ENCODE results near the gene LRRC74A.
"Not testable (repeated sequence)": the region's sequence is repeated elsewhere in the genome, so short reads cannot be mapped to it uniquely, and the experiment has no call there.

The LRRC74A gene

DNA sequence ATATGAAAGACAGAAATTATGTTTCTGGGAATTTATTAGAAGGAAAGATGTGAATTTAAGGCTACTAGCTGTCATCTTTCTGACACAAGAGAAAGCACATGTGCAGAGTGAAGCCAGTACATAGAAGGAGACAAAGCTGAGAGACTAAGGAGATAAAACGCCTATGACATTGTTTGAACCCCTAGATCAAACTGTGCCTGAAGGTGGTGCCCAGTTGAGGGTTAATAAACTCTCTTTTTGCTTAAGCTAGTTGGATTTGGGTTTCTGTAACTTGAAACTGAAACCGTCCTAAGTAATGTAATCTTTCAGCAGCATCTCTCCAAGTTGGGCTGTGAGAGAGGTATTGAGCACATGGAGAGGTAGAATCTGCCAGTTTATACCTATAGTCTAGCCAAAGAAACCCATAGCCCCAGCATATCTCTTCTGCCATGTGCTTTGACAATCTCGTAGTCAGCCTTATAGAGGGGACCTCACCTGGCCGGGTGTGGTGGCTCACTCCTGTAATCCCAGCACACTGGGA, 84.2 kb downstream of the LRRC74A start:
- Histone ChIP-seq H3K4me3 (no peak overlapping the region), H3K27ac (no peak overlapping the region)
- DNase-seq (ENCODE audit: low spot score) = no peak
- TF ChIP-seq, protein P1, sequence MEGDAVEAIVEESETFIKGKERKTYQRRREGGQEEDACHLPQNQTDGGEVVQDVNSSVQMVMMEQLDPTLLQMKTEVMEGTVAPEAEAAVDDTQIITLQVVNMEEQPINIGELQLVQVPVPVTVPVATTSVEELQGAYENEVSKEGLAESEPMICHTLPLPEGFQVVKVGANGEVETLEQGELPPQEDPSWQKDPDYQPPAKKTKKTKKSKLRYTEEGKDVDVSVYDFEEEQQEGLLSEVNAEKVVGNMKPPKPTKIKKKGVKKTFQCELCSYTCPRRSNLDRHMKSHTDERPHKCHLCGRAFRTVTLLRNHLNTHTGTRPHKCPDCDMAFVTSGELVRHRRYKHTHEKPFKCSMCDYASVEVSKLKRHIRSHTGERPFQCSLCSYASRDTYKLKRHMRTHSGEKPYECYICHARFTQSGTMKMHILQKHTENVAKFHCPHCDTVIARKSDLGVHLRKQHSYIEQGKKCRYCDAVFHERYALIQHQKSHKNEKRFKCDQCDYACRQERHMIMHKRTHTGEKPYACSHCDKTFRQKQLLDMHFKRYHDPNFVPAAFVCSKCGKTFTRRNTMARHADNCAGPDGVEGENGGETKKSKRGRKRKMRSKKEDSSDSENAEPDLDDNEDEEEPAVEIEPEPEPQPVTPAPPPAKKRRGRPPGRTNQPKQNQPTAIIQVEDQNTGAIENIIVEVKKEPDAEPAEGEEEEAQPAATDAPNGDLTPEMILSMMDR (IDR thresholded peaks at IDR 0.05) = no peak

DNA sequence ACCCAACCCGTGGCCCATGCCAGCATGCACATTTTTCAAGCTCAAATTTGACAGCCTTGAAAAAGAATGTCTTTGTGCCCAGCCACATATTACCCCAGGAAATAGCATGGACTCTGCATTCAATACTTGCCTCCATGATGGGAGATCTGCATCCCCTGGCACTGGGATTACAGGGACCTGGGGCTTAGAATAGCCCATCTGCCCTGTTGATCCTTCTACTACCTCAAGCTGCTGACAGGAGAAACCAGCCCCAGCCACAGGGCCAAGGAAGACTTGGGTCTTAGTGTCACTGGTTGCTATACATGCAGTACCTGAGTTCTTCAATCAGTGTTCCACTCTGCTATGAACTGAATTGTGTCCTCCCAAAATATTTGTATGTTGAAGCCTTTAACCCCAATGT, 85.3 kb downstream of the LRRC74A start:
- DNase-seq (ENCODE audit: low spot score) = no peak
- H3K27ac ChIP-seq = no peak overlapping the region
- H3K4me3 ChIP-seq = no peak overlapping the region
- TF ChIP-seq, protein P1 (IDR thresholded peaks at IDR 0.05) = no peak

DNA sequence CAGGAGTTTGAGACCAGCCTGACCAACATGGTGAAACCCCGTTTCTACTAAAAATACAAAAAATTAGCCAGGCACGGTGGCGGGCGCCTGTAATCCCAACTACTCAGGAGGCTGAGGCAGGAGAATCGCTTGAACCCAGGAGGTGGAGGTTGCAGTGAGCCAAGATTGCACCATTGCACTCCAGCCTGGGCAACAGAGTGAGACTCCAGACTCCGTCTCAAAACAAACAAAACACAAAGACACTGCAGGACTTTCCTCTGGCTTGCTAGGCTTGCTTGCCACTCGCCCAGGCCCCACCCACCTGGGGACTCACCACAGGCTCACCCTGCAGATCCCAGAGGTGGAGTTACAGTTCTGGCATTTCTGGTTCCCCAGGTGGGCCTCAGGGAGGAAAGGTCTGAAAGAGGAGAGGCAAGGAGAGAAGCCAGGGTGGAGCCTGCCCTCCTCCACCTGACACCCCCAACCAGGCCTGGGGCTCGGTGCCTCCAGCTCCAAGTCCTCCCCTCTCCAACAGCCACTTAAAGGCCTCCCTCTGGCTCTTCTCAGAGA, 88.4 kb downstream of the LRRC74A start:
- not testable (repeated sequence) for H3K27ac ChIP-seq; DNase-seq (ENCODE audit: low spot score); H3K4me3 ChIP-seq

DNA sequence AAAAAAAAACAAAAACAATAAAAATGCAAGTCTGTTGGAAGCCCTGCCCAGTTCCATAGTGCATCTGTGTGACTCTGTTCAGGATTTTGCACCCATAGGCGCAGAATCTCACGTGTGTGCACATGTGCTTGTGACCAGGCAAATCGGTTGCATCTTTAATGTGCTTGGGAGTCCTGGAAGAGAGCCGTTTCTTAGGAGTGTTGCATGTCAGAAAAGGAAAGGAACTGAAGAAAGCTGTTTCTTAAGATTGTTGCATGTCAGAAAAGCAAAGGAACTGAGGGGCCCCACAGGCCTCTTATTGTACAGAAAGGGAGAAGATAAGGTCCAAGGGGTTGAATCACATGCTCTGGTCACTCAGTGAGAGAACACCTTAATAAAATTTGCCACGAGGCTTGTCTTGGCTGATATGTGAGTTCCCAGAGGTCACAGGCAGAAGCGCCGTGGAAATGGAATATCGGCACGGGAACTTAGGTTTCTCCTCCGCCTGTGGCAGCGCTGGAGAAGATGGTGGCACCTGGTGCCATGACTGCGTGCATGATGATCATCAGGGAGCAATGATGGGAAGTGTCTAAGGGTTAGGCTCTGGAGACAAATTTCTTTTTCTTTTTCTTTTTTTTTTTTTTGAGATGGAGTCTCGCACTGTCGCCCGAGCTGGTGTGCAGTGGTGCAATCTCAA, 90.0 kb downstream of the LRRC74A start:
- Histone ChIP-seq H3K4me3 (no peak overlapping the region), H3K27ac (peak overlapping the region in 1 of 2 donors; percentile 92)
- TF ChIP-seq, protein P1 (IDR thresholded peaks at IDR 0.05) = no peak
- no peak for DNase-seq (ENCODE audit: low spot score)

DNA sequence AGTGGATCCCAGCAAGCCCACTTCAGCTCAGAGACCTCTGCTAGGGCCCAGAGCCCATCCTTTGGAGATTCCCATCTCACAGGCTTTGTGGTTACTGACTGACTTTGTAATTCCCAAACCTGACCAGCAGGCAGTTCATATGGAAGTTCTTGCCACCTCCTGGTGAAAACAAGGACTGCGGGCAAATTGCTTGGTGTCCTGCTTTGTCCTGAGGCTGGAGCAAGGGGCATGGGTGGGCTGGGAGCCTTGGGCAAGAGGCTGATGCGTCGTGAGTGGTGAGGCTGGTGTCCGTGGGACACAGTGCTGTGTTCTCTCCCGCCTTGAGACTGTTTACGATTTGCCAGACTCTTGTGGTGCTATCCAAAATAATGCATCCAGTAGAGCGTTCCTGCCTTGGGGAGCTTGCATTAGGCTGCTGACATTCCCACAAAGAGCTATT, 91.0 kb downstream of the LRRC74A start:
- H3K4me3 ChIP-seq = no peak overlapping the region
- DNase-seq (ENCODE audit: low spot score) = no peak
- H3K27ac ChIP-seq = peak overlapping the region; percentile 92 to 93
- TF ChIP-seq, protein P1 (IDR thresholded peaks at IDR 0.05) = peak; percentile 34

DNA sequence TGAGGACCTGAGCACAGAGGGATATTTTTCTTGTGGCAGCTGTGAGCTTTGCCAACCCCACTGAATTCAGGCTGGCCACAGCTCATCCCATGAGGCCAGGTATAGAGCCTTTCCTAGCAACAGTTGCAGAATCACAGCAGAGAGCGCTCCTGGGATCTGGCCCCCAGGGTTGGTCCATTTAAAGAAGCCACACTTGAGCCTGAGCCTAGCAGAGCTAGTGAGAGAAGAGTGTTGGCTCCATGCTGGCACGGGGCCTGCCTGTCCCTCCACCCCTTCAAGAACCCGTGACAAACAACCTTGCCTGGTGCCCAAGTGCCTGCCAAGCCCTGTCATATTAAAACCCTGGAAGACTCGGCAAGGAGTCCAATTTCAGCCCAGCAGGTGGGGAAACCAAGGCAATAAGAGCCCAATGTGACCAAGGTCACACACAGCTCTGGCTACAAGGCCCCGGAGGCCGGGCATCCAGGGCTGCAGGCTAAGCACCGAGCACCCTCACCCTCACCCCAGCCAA, 91.6 kb downstream of the LRRC74A start:
- DNase-seq (ENCODE audit: low spot score) = no peak
- peak overlapping the region; percentile 92 to 93 for H3K27ac ChIP-seq
- H3K4me3 ChIP-seq = peak overlapping the region; percentile 46
- TF ChIP-seq, protein P1 (IDR thresholded peaks at IDR 0.05) = no peak

DNA sequence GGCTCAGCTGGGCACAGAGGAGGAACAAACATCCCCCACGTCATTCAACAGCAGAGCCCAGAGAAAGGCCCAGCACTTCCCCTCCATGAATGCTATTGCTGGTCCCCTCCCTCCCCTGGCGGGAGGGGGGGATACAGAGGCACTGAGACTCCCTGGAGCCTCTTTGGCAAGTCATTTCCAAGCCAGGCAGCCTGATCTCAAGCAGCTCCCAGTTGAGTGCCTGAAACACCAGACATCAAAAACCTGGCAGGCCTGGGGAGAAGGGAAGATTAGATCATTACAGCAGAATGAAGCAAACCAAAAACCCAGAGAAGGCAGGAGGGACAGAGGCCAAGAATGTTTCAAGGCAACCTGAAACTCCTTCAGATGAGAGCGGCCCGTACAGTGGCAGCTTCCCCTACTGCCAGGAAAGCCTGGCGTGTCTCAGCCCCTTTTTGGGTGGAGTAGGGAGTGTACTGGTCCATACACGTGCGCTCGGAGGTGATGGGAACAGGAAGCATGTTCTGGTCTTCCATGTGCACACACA, 92.1 kb downstream of the LRRC74A start:
- Histone ChIP-seq H3K4me3 (peak overlapping the region; percentile 46), H3K27ac (peak overlapping the region; percentile 92 to 93)
- peak; percentile 88 for DNase-seq (ENCODE audit: low spot score)
- TF ChIP-seq, protein P1 (IDR thresholded peaks at IDR 0.05) = no peak

Data from coronary artery (tissue), 2 donors.